GM18505 (cell line): ENCODE measurements around the gene CFAP107.
"Not testable (repeated sequence)": the region's sequence is repeated elsewhere in the genome, so short reads cannot be mapped to it uniquely, and the experiment has no call there.

Source experiments
- ATAC-seq: cut with Tn5 transposase; IDR thresholded peaks from one replicate; pipeline ENCODE4 v1.9.1; 2021; ENCODE audit not compliant: unreplicated experiment
- POLR2A ChIP-seq: IDR thresholded peaks from 4 replicates; pipeline ENCODE4 v1.6.1; 2011; ENCODE audit warnings: borderline replicate concordance; ENCODE audit not compliant: insufficient read depth, insufficient read length; ENCODE audit errors: extremely low read depth

CFAP107 gene

GRCh38 chr1:12715896-12716437 lies 30.0 kb upstream of the CFAP107 start, which contains the start of gene AADACL3:
Gene AADACL3 (plus strand): TSS chr1:12716110. CDS start chr1:12716177, 67 bp downstream.
- no peak for TF ChIP-seq POLR2A
- no peak for ATAC-seq

DNA sequence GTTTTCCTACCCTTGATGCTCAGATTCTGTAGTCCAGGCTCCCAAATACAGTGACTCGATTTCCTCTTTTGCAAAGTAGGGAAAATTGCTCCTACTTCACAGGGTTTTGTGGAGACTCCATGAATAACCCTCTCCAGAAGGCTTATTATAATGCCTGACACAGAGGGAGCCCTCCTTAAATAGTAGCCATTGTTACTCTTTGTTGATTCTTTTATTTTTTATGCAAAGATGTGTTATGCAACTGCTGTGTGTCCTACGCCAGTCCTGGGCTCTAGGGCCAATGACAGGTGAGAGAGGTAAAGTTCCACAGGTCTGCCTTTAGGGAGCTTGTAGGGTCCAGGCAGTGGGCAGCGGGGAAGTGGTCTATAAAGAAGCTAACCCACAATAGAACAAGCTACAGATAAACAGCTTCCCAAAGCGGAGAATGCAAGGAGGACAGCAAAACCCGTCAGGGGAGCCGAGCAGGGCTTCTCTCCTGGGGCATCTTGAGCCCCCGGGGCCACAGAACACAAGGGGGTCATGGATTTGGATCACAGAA lies 28.6 kb upstream of the CFAP107 start:
- no peak for ATAC-seq
- no peak for TF ChIP-seq POLR2A

DNA sequence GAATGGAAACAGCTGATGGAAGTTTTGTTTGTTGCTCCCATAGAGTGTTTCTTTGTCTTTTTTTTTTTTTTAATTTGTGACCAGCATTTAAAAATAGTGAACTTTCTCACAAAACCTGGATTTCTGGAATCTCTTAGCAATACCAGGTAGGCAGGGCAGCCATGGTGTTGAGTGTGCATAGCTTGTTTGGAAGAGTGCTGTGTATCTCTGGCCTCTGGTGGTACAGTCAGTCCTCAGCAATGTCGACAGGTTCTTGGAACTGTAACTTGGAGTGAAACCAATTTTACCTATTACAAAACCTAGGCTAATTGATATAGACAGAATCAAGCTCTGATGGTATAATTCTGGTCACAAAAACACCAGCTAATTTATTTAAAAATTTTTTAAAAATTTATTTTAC lies 23.4 kb upstream of the CFAP107 start:
- no peak for TF ChIP-seq POLR2A
- no peak for ATAC-seq

DNA sequence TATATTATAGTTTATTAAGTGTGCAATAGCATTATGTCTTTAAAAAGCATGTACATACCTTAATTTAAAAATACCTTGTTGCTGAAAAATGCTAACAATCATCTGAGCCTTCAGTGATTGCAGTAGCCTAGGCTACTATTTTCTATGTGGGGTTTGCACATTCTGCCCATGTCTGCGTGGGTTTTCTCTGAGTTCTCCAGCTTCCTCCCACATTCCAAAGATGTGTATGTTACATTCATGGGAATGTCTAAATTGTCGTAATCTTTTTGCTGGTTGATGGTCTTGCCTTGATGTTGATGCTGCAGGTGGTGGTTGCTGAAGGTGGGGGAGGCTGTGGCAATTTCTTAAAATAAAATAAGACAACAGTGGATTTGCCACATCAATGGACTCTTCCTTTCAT lies 17.6 kb upstream of the CFAP107 start:
- ATAC-seq, result no peak
- TF ChIP-seq POLR2A, result no peak

GRCh38 chr1:12730156-12730555 lies 15.8 kb upstream of the CFAP107 start:
- no peak for TF ChIP-seq POLR2A
- ATAC-seq, result no peak

GRCh38 chr1:12731084-12731483 lies 14.9 kb upstream of the CFAP107 start:
- not testable (repeated sequence) for ATAC-seq

DNA sequence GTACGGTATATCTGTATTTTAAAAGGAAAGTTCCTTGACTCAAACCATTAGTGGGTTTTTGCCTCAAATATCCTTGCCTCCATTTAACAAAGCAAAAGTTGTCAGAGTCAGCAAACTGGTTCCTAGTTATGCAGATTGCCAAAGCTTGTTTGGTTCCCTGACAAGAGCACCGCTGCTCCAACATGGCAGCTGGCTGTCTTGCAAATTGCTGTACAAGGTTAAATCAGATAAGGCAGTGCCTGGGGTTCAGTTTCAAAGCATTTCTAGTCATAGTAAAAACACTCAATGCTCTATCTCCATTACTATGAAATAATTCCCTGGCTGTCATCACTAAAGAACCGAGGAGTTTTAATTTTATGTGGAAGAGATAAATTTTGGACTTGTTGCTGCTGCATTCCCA lies 11.3 kb upstream of the CFAP107 start:
- no peak for ATAC-seq

GRCh38 chr1:12738934-12739333 lies 7.1 kb upstream of the CFAP107 start:
- TF ChIP-seq POLR2A, result no peak
- ATAC-seq, result no peak

More for the DNA sequence above, 11.3 kb upstream of the CFAP107 start:
- no peak for TF ChIP-seq POLR2A

DNA sequence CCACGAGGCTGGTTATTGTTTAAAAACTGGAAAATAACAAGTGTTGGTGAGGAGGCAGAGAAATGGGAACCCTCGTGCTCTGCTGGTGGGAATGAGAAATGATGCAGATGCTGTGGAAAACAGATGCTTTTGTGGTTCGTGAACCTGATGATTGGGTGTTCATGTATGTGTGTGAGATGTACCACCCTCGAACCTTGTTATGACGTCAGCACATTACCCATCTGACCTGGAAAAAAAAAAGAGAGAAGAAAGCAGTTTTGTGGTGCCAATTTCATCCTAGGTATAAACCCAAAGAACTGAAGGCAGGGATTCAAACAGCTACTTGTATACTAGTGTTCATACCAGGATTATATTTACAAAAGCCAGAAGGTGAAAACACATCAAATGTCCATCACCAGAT lies 6.4 kb upstream of the CFAP107 start:
- TF ChIP-seq POLR2A, result no peak
- no peak for ATAC-seq

DNA sequence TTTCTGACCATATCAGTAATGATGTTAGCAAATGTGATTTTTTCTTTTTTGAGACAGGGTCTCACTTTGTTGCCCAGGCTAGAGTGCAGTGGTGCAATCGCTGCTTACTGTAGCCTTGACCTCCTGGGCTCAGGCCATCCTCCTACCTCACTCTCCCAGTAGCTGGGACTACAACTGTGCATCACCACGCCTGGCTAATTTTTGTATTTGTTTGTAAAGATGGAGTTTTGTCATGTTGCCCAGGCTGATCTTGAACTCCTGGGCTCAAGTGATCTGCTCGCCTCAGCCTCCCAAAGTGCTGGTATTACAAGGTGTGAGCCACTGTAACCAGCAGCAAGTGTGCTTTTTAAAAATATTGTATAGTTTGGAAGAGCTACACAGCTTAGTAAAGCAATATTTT lies 4.1 kb upstream of the CFAP107 start:
- TF ChIP-seq POLR2A, result no peak
- no peak for ATAC-seq

- TF ChIP-seq POLR2A, result no peak
- no peak for ATAC-seq
These were observed 641 bp upstream of the CFAP107 start for GRCh38 chr1:12745126-12745991.

DNA sequence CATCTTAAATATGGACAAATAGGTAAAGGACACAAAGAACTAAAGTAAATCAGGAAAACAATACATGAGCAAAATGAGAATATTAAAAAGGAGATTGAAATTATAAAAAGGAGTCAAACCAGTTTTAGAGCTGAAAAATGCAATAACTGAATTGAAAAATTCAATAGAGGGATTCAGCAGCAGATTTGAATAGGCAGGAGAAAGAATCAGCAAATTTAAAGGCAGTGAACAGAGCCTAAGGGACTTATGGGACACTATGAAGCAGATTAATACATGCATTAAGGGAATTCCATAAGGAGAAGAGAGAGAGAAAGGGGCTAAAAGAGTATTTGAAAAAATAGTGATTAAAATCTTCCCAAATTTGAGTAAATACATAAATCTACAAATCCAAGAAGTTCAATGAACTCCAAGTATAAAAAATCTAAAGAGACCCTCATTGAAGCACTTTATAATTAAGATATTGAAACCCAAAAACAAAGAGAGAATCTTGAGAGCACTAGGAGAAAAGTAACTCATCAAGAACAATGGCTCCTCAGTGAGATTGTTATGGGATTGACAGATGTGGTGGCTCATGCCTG lies 2.9 kb downstream of the CFAP107 start:
- no peak for TF ChIP-seq POLR2A
- no peak for ATAC-seq

- ATAC-seq, result no peak
- no peak for TF ChIP-seq POLR2A
These were observed 8.7 kb downstream of the CFAP107 start for GRCh38 chr1:12754738-12755137.

DNA sequence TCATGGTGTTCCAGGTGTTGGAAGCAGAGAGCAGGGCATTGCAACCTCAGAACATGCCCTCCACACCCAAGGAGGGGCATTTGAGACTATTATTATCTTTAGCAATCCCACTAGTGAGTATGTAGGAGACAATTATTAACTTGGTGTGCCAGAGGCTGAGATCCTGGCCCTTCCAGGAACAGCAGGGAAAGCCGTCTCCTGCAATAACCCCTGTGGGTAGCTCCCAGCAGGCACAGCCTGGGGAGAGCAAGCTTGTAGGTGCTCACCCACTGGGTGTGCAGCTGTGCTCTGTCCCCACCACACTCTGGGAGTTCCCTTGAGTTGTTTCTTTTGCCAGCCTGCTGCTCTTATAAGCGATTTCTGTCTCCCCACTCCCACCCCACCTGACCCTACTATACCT lies 10.3 kb downstream of the CFAP107 start:
- TF ChIP-seq POLR2A, result no peak
- ATAC-seq, result no peak
